Liver (tissue), 9 donors: Measurements from ENCODE around the gene NOL4L. TPM values are rescaled to one million over a fixed set of nuclear protein-coding genes. Genes with fewer than 3 reads are reported as not detected.

Source experiments
- DNase-seq: peaks from one replicate; pipeline ENCODE4 v3.0.0-alpha.2; 2017; ENCODE audit warnings: low spot score
- H3K27ac ChIP-seq, 2 donors: one replicate each; pipeline ENCODE4 v1.7.0; 2013; ENCODE audit warnings: inconsistent platforms in 2 of 2, low read length in 2 of 2, control low read depth in 1 of 2, low read depth in 1 of 2, mild to moderate bottlenecking in 1 of 2
- H3K27me3 ChIP-seq, 4 donors: one replicate each; pipeline versions ENCODE4 v1.6.1 to v1.7.0; 2013; ENCODE audit warnings: low read length in 3 of 4, inconsistent platforms in 1 of 4, mild to moderate bottlenecking in 1 of 4, moderate library complexity in 1 of 4; ENCODE audit not compliant: control insufficient read depth in 4 of 4, insufficient read depth in 4 of 4
- H3K36me3 ChIP-seq, 4 donors: one replicate each; pipeline versions ENCODE4 v1.6.1 to v1.7.0; 2013; ENCODE audit warnings: low read length in 3 of 4, mild to moderate bottlenecking in 3 of 4, low read depth in 1 of 4, moderate library complexity in 1 of 4; ENCODE audit not compliant: control insufficient read depth in 4 of 4, insufficient read depth in 3 of 4
- H3K4me1 ChIP-seq, 4 donors: one replicate each; pipeline versions ENCODE4 v1.6.1 to v1.7.0; 2013; ENCODE audit warnings: low read length in 3 of 4, mild to moderate bottlenecking in 3 of 4, moderate library complexity in 1 of 4; ENCODE audit not compliant: control insufficient read depth in 4 of 4, insufficient read depth in 4 of 4
- H3K4me3 ChIP-seq, 3 donors: one replicate each; pipeline versions ENCODE4 v1.6.1 to v1.7.0; 2013; ENCODE audit warnings: low read length in 3 of 3, control low read depth in 1 of 3, low read depth in 1 of 3, mild to moderate bottlenecking in 1 of 3
- H3K9ac ChIP-seq, 2 donors: one replicate each; pipeline ENCODE4 v1.7.0; 2013; ENCODE audit warnings: low read length in 2 of 2, mild to moderate bottlenecking in 2 of 2, moderate library complexity in 2 of 2, control low read depth in 1 of 2, low read depth in 1 of 2
- H3K9me3 ChIP-seq, 4 donors: one replicate each; pipeline versions ENCODE4 v1.6.1 to v1.7.0; 2013; ENCODE audit warnings: low read length in 3 of 4; ENCODE audit not compliant: control insufficient read depth in 4 of 4
- ATF3 ChIP-seq: IDR thresholded peaks from 2 replicates; pipeline ENCODE4 v1.6.1; 2016; ENCODE audit warnings: antibody characterized with exemption
- CTCF ChIP-seq: fragments of 150-350 bp; IDR thresholded peaks from 2 replicates; pipeline ENCODE4 v1.5.1; 2017; ENCODE audit warnings: improper control_type of control experiment, low read depth, low read length; ENCODE audit not compliant: missing input control
- EGR1 ChIP-seq, 2 donors: IDR thresholded peaks; 2 replicates each; pipeline ENCODE4 v1.6.1; 2016 to 2018; ENCODE audit warnings: antibody characterized with exemption in 2 of 2, low read depth in 2 of 2
- FOXA1 ChIP-seq: IDR thresholded peaks from 2 replicates; pipeline ENCODE4 v1.6.1; 2016; ENCODE audit warnings: antibody characterized with exemption
- FOXA2 ChIP-seq: IDR thresholded peaks from 2 replicates; pipeline ENCODE4 v1.6.1; 2016; ENCODE audit warnings: antibody characterized with exemption
- GABPA ChIP-seq, 2 donors: IDR thresholded peaks in 1 of 2; conservative IDR thresholded peaks in 1 of 2; 2 replicates each; pipeline ENCODE4 v1.6.1; 2016; ENCODE audit warnings: antibody characterized with exemption in 2 of 2, mild to moderate bottlenecking in 1 of 2, moderate library complexity in 1 of 2
- HNF4A ChIP-seq, 2 donors: conservative IDR thresholded peaks; 2 replicates each; pipeline ENCODE4 v1.6.1; 2016; ENCODE audit warnings: antibody characterized with exemption in 2 of 2, mild to moderate bottlenecking in 2 of 2
- HNF4G ChIP-seq: IDR thresholded peaks from 2 replicates; pipeline ENCODE4 v1.6.1; 2016; ENCODE audit warnings: antibody characterized with exemption
- JUND ChIP-seq, 2 donors: IDR thresholded peaks; 2 replicates each; pipeline ENCODE4 v1.6.1; 2016; ENCODE audit warnings: antibody characterized with exemption in 2 of 2
- MAX ChIP-seq: IDR thresholded peaks from 2 replicates; pipeline ENCODE4 v1.6.1; 2016; ENCODE audit warnings: antibody characterized with exemption
- NR2F2 ChIP-seq: IDR thresholded peaks from 2 replicates; pipeline ENCODE4 v1.6.1; 2016; ENCODE audit warnings: antibody characterized with exemption
- RAD21 ChIP-seq, 2 donors: IDR thresholded peaks; 2 replicates each; pipeline ENCODE4 v1.6.1; 2016; ENCODE audit warnings: antibody characterized with exemption in 2 of 2, mild to moderate bottlenecking in 2 of 2
- REST ChIP-seq: IDR thresholded peaks from 2 replicates; pipeline ENCODE4 v1.6.1; 2016; ENCODE audit warnings: antibody characterized with exemption, mild to moderate bottlenecking
- SP1 ChIP-seq: IDR thresholded peaks from 2 replicates; pipeline ENCODE4 v1.6.1; 2018; ENCODE audit warnings: antibody characterized with exemption, mild to moderate bottlenecking
- TAF1 ChIP-seq: conservative IDR thresholded peaks from 2 replicates; pipeline ENCODE4 v1.6.1; 2016; ENCODE audit warnings: antibody characterized with exemption, mild to moderate bottlenecking
- YY1 ChIP-seq: IDR thresholded peaks from 2 replicates; pipeline ENCODE4 v1.6.1; 2016; ENCODE audit warnings: antibody characterized with exemption, mild to moderate bottlenecking
- ZBTB33 ChIP-seq: IDR thresholded peaks from 2 replicates; pipeline ENCODE4 v1.6.1; 2016; ENCODE audit warnings: antibody characterized with exemption
- WGBS: extraction: QIAGEN DNeasy Blood & Tissue Kit; methylation state at CpG from one replicate; pipeline ENCODE4 v1.1.7; 2013; 5-methylcytosine and 5-hydroxymethylcytosine counted together
- polyA plus RNA-seq, 2 donors: library from polyadenylated mRNA; stranded (reverse) in 1 of 2; unstranded in 1 of 2; fragments of 200-250 nt in 1 of 2; fragments of >200 nt in 1 of 2; fragmentation: Nextera tagmentation in 1 of 2; extraction: Ambion mirVana in 1 of 2; gene quantifications; one replicate each; pipeline versions ENCODE4 v1.2.1 to v1.2.3, GENCODE V29; 2013 to 2015
- total RNA-seq, 2 donors: library from RNA; depleted of rRNA; stranded (reverse); fragments of >200 nt; gene quantifications; one replicate each; pipeline ENCODE4 v1.2.3, GENCODE V29; 2014
- donor health status: healthy.
- donor health status: healthy.
- donor health status: healthy.
- donor health status: healthy.
- donor health status: healthy.

NOL4L gene
- total and polyA plus RNA-seq, 4 donors: 2.2 to 6.8 (median 4.3) TPM

- no peak overlapping the region for H3K27ac ChIP-seq
- no peaks in the 10 kb centered on the region for H3K36me3 ChIP-seq
- WGBS: 71% methylated on average over 34 of the region's 34 CpGs
- H3K27me3 ChIP-seq: no peaks in the 10 kb centered on the region
- no peaks in the 10 kb centered on the region for H3K4me1 ChIP-seq
- H3K9ac ChIP-seq: no peak overlapping the region
- H3K9me3 ChIP-seq: no peaks in the 10 kb centered on the region
- no peak for DNase-seq
- TF ChIP-seq NR2F2: no peak
- no peak for TF ChIP-seq YY1
- no peak for TF ChIP-seq HNF4A (conservative IDR thresholded peaks at IDR 0.05)
- TF ChIP-seq FOXA1: no peak
- no peak for TF ChIP-seq REST
- no peak for TF ChIP-seq ZBTB33
- TF ChIP-seq CTCF: no peak
- no peak for TF ChIP-seq JUND (IDR thresholded peaks at IDR 0.05)
- no peak for TF ChIP-seq HNF4G
- no peak for TF ChIP-seq ATF3
- no peak overlapping the region for H3K4me3 ChIP-seq
Measured at GRCh38 chr20:32574296-32575226, 10.6 kb downstream of the NOL4L start.

- no peak for DNase-seq
- H3K36me3 ChIP-seq: no peaks in the 10 kb centered on the region
- WGBS: 93% methylated on average over 6 of the region's 6 CpGs
- H3K27me3 ChIP-seq: no peaks in the 10 kb centered on the region
- no peak overlapping the region for H3K4me3 ChIP-seq
- H3K9me3 ChIP-seq: no peaks in the 10 kb centered on the region
- no peaks in the 10 kb centered on the region for H3K4me1 ChIP-seq
- no peak overlapping the region for H3K9ac ChIP-seq
- TF ChIP-seq JUND (IDR thresholded peaks at IDR 0.05): no peak
- TF ChIP-seq TAF1: no peak
- TF ChIP-seq YY1: no peak
- no peak for TF ChIP-seq MAX
- TF ChIP-seq SP1: no peak
- no peak for TF ChIP-seq EGR1 (IDR thresholded peaks at IDR 0.05; ENCODE audit: low read depth in 2 of 2)
- no peak for TF ChIP-seq ATF3
- TF ChIP-seq HNF4A (conservative IDR thresholded peaks at IDR 0.05): no peak
- TF ChIP-seq FOXA2: no peak
- TF ChIP-seq ZBTB33: no peak
- no peak for TF ChIP-seq RAD21 (IDR thresholded peaks at IDR 0.05)
- TF ChIP-seq FOXA1: no peak
- TF ChIP-seq GABPA (IDR thresholded peaks at IDR 0.05 in 1 of 2, conservative IDR thresholded peaks at IDR 0.05 in 1 of 2): no peak
- TF ChIP-seq NR2F2: no peak
- H3K27ac ChIP-seq: no peak overlapping the region
Measured at GRCh38 chr20:32573167-32573851, 11.8 kb downstream of the NOL4L start.
